GM13977 (cell line): ENCODE results near the gene SPINT4.

Experiments
- DNase-seq: peaks from one replicate; pipeline ENCODE4 v3.0.0; 2012; ENCODE audit warnings: low spot score
- in situ Hi-C: fragments of 300-500 bp; cut with MboI; formaldehyde crosslinking; loops from one replicate; pipeline ENCODE4 v1.12.0; 2022; ENCODE audit warnings: low sequenced_read_pairs, low pct_unique_long_range_greater_than_20kb, mixed read lengths, inconsistent platforms; ENCODE audit not compliant: unreplicated experiment
- TF ChIP-seq, protein P1 (sequence below): IDR thresholded peaks from 2 replicates; pipeline ENCODE4 v1.5.1; 2012; ENCODE audit warnings: mild to moderate bottlenecking, control low read depth; ENCODE audit not compliant: insufficient read depth; ENCODE audit errors: extremely low read depth, missing control alignments

Gene SPINT4

DNA sequence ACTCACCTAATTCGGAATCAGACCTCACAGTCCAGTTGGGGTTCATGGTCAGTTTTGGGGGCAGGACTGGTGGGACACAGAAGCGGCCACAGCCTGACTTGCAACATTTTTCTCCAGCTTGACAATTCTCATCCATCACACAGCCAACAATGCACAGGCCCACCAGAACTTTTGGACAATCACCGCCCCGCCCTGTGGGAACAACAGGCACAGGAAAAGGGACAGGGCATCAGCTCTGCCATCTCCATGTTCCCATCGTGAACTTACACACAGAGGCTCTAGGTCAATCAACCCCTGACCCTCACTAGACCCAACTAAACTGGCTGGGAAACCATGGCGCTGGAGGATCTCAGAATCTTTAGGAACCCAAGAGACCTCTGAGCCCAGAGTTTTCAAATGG lies 53.3 kb downstream of the SPINT4 start:
- DNase-seq = no peak
- in situ Hi-C loops = no loop called here
- TF ChIP-seq, protein P1, sequence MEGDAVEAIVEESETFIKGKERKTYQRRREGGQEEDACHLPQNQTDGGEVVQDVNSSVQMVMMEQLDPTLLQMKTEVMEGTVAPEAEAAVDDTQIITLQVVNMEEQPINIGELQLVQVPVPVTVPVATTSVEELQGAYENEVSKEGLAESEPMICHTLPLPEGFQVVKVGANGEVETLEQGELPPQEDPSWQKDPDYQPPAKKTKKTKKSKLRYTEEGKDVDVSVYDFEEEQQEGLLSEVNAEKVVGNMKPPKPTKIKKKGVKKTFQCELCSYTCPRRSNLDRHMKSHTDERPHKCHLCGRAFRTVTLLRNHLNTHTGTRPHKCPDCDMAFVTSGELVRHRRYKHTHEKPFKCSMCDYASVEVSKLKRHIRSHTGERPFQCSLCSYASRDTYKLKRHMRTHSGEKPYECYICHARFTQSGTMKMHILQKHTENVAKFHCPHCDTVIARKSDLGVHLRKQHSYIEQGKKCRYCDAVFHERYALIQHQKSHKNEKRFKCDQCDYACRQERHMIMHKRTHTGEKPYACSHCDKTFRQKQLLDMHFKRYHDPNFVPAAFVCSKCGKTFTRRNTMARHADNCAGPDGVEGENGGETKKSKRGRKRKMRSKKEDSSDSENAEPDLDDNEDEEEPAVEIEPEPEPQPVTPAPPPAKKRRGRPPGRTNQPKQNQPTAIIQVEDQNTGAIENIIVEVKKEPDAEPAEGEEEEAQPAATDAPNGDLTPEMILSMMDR = no peak
